ENCODE data around the gene FANCD2OS.
"Not testable (repeated sequence)": the region's sequence is repeated elsewhere in the genome, so short reads cannot be mapped to it uniquely, and the experiment has no call there.

The FANCD2OS gene

GRCh38 chr3:10106919-10107318, 1.1 kb downstream of the FANCD2OS start:
- Histone ChIP-seq H3K27me3 (ENCODE audit: insufficient read depth, poor library complexity, severe bottlenecking) (no peaks in the 10 kb centered on the region), H3K27ac (replicated peaks) (no peak overlapping the region), H3K4me3 (replicated peaks; ENCODE audit: insufficient read depth, low read length) (no peak overlapping the region)
- no peak for DNase-seq (ENCODE audit: low read depth in 1 of 2, low spot score in 1 of 2)
- no peak for TF ChIP-seq CTCF (IDR thresholded peaks at IDR 0.05; ENCODE audit: insufficient read depth, low read length)
- no peak for TF ChIP-seq POLR2AphosphoS5 (IDR thresholded peaks at IDR 0.05; ENCODE audit: low read depth)
- TF ChIP-seq GABPA (IDR thresholded peaks at IDR 0.05; ENCODE audit: low read depth), result no peak
- no peak for TF ChIP-seq SPI1 (IDR thresholded peaks at IDR 0.05; ENCODE audit: borderline replicate concordance, low read depth)
- TF ChIP-seq REST (IDR thresholded peaks at IDR 0.05; ENCODE audit: insufficient replicate concordance, low read depth), result no peak

- no peak overlapping the region for H3K4me3 ChIP-seq (replicated peaks; ENCODE audit: insufficient read depth, low read length)
- no peak overlapping the region for H3K27ac ChIP-seq (replicated peaks)
- no peak for TF ChIP-seq CTCF (IDR thresholded peaks at IDR 0.05; ENCODE audit: insufficient read depth, low read length)
- no peak for TF ChIP-seq REST (IDR thresholded peaks at IDR 0.05; ENCODE audit: insufficient replicate concordance, low read depth)
- no peak for TF ChIP-seq GABPA (IDR thresholded peaks at IDR 0.05; ENCODE audit: low read depth)
- no peak for TF ChIP-seq POLR2AphosphoS5 (IDR thresholded peaks at IDR 0.05; ENCODE audit: low read depth)
- TF ChIP-seq SPI1 (IDR thresholded peaks at IDR 0.05; ENCODE audit: borderline replicate concordance, low read depth), result no peak
- no peaks in the 10 kb centered on the region for H3K27me3 ChIP-seq (ENCODE audit: insufficient read depth, poor library complexity, severe bottlenecking)
- DNase-seq (ENCODE audit: low read depth in 1 of 2, low spot score in 1 of 2), result no peak
These were observed 9.0 kb downstream of the FANCD2OS start for GRCh38 chr3:10099041-10099440.

DNA sequence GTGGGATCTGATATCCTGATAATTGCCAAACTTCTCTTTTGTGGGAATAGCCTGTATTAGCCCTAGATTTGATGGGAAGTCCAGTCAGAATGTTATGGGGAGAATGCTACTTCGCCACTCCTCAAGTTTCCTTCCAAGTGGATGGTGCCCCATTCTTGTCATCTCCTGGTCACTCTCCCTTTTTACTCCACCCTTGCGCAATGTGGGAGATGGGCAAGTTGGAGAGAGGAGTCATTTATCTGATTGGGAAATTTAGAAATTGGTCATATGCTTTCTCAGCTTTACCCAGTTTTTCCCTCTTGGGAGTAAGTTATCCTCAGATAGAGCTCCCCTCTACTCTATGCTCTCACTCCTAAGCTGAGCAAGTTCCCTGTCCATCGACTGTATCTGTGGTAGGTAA, 14.4 kb downstream of the FANCD2OS start:
- Histone ChIP-seq H3K27ac (replicated peaks) (no peak overlapping the region), H3K27me3 (ENCODE audit: insufficient read depth, poor library complexity, severe bottlenecking) (no peaks in the 10 kb centered on the region), H3K4me3 (replicated peaks; ENCODE audit: insufficient read depth, low read length) (no peak overlapping the region)
- TF ChIP-seq GABPA (IDR thresholded peaks at IDR 0.05; ENCODE audit: low read depth), result no peak
- TF ChIP-seq CTCF (IDR thresholded peaks at IDR 0.05; ENCODE audit: insufficient read depth, low read length), result no peak
- TF ChIP-seq REST (IDR thresholded peaks at IDR 0.05; ENCODE audit: insufficient replicate concordance, low read depth), result no peak
- no peak for TF ChIP-seq SPI1 (IDR thresholded peaks at IDR 0.05; ENCODE audit: borderline replicate concordance, low read depth)
- TF ChIP-seq POLR2AphosphoS5 (IDR thresholded peaks at IDR 0.05; ENCODE audit: low read depth), result no peak
- no peak for DNase-seq (ENCODE audit: low read depth in 1 of 2, low spot score in 1 of 2)

- DNase-seq (ENCODE audit: low read depth in 1 of 2, low spot score in 1 of 2); H3K4me3 ChIP-seq (replicated peaks; ENCODE audit: insufficient read depth, low read length); H3K27me3 ChIP-seq (ENCODE audit: insufficient read depth, poor library complexity, severe bottlenecking): not testable (repeated sequence)
These were observed 16.7 kb downstream of the FANCD2OS start for GRCh38 chr3:10091387-10091786.

GRCh38 chr3:10090774-10091173, 17.3 kb downstream of the FANCD2OS start:
- H3K27me3 ChIP-seq (ENCODE audit: insufficient read depth, poor library complexity, severe bottlenecking); H3K4me3 ChIP-seq (replicated peaks; ENCODE audit: insufficient read depth, low read length); DNase-seq (ENCODE audit: low read depth in 1 of 2, low spot score in 1 of 2); H3K27ac ChIP-seq (replicated peaks): not testable (repeated sequence)

More at GRCh38 chr3:10091387-10091786, 16.7 kb downstream of the FANCD2OS start:
- not testable (repeated sequence) for H3K27ac ChIP-seq (replicated peaks)

Measured in HL-60 (cell line).